ENCODE data around the gene NRG3.
"Not testable (repeated sequence)": the region's sequence is repeated elsewhere in the genome, so short reads cannot be mapped to it uniquely, and the experiment has no call there.

NRG3 gene

GRCh38 chr10:82267014-82267413 is 392.0 kb downstream of the NRG3 start:
- DNase-seq (ENCODE audit: extremely low read depth in 1 of 2, low read depth in 1 of 2) = no peak

- no peak for DNase-seq (ENCODE audit: extremely low read depth in 1 of 2, low read depth in 1 of 2)
Measured at GRCh38 chr10:82267465-82267864, 392.5 kb downstream of the NRG3 start.

GRCh38 chr10:82267960-82268359 is 393.0 kb downstream of the NRG3 start:
- no peak for DNase-seq (ENCODE audit: extremely low read depth in 1 of 2, low read depth in 1 of 2)

- no peak for DNase-seq (ENCODE audit: extremely low read depth in 1 of 2, low read depth in 1 of 2)
Measured at GRCh38 chr10:82277591-82277990, 402.6 kb downstream of the NRG3 start.

DNA sequence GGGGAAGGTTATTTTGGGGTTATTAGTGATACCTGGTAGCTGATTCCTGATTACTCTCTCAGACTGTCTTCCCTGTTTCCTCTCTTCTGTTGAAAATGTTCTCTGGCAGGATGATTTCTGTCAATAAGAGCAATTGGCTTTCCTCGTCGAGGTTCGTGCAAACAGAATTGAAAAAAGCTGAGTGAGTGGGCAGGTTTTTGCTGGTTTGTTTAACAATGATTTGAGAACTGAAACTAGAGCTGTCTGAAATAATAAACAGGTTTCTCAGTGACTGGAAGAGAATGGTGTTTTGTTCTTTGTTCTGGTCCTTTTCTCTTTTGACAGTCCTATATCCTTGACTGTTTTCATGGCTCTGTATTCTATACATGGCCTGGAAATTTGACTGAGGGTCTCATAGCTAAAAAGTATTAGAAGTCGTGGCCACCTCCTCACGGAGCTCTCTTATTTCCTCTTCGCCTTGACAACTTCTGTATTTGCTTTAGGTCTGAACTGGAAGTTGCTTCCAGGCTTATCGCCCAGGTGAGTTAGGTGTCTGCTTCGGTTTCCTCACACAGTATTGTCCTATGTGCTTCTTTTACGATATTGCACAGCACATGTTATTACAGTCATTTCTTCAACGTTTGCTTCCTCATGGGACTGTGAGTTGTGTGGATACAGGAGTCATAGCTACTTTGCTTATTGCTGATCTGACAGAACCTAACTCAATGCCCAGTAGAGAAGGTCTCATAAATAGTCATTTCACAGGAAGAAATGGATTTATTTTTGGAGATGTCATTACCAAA is 403.6 kb downstream of the NRG3 start:
- DNase-seq (ENCODE audit: extremely low read depth in 1 of 2, low read depth in 1 of 2) = no peak

DNA sequence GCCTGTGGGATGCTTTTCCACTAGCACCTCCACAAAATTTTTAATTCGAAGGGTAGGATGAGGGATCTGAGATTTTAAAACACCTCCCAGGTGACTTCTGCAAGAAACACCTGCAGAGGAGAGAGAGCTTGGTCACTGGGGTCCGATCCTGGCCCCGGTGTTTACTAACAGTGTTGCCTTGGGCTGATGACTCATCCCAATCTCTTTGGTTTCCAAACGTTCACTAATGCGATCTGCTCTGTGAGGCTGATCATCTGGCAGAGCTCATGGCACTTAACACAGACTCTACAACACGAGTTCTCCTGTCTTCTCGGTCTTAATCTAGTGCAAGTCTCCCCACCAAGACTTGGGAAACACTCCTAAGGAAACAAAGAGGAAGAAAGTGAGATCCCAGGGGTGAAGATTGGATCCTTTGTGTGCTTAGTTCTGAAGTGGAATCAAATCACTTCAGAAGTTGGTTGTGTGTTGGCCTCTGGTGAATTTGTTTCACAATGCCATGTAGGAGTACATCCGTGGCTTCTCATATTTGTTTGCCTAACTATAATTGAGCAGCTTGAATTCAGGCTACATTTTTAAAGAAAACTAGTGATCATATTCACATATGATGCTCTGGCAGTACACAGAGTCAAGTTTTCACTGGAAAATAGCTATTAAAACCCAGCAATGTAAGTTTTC is 407.9 kb downstream of the NRG3 start:
- DNase-seq (ENCODE audit: extremely low read depth in 1 of 2, low read depth in 1 of 2) = no peak

- no peak for DNase-seq (ENCODE audit: extremely low read depth in 1 of 2, low read depth in 1 of 2)
Measured at GRCh38 chr10:82284180-82284579, 409.2 kb downstream of the NRG3 start.

DNA sequence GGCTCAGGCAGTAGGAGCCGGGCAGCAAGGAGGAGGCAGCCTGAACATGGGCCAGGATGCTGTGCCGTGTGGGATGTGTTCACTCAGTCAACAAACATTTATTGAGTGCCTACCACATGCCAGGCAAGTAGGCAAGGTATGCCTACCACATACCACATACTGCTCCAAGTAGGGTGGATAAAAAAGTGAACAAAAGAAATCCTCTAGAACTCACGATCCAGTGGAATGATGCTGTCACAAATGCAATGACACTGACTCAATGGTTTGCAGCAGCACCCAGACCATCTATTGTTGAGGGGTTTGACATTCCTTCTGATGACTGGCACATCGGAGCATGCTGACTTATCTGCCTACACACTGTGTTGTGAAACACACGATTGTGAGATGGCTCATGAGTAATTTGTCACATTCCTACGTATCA is 413.5 kb downstream of the NRG3 start:
- DNase-seq (ENCODE audit: extremely low read depth in 1 of 2, low read depth in 1 of 2) = no peak

GRCh38 chr10:82289945-82290344 is 415.0 kb downstream of the NRG3 start:
- DNase-seq (ENCODE audit: extremely low read depth in 1 of 2, low read depth in 1 of 2) = no peak

DNA sequence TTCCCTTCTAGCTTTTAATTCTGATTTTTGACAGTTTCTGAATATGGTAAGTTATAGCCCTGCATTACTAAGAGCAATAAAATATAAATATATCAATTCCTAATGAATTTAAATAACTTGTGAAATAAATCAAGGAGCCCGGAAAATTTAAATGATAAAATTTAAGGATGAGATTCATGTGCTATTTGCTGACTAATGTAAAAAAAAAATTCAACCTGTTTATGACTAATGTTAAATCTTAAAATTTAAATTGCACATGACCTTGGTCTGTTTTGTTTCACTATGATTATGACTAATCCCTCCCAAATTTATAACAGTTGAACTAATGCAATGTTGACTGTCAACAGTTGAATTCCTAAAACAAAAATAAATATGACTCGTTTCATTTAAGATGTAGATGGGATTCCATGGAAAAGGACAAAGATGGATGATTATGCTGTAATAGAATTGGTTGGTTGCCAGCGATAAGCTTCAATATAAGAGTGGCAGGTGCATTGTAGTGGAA is 419.9 kb downstream of the NRG3 start:
- DNase-seq (ENCODE audit: extremely low read depth in 1 of 2, low read depth in 1 of 2) = no peak

DNA sequence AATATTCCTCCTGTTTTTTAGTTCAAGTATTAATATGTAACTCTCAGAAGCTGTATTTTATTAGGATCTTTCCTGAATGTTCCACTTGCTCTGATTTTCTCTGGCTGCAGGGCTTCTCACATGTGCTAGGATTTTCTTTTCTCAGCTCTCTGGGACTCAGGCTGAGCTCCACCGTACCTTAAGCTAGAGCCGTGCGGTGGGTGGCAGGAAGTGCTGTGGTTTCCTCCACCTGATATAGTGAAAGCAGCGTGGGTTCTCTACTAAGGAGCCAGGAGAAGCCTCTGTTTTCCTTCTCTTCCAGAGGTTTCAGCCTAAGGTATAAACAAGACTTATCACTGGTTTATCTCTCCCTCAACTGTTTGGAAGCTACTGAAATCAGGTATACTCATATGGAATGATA is 433.6 kb downstream of the NRG3 start:
- no peak for DNase-seq (ENCODE audit: extremely low read depth in 1 of 2, low read depth in 1 of 2)

DNA sequence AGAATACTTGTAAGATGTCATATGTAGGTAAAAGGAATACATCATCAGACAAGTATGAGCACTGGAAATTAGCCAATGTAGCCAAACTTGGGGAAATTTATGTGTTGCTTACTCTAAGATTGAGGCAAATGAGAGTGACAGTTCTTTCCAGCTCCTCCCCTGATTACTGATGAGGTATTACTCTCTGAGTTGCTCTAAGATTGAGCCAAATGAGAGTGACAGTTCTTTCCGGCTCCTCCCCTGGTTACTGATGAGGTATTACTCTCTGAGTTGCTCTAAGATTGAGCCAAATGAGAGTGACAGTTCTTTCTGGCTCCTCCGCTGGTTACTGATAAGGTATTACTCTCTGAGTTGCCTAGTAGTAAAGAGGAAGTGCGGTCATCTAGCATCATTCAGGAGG is 435.8 kb downstream of the NRG3 start:
- no peak for DNase-seq (ENCODE audit: extremely low read depth in 1 of 2, low read depth in 1 of 2)

GRCh38 chr10:82313401-82313800 is 438.4 kb downstream of the NRG3 start:
- no peak for DNase-seq (ENCODE audit: extremely low read depth in 1 of 2, low read depth in 1 of 2)

DNA sequence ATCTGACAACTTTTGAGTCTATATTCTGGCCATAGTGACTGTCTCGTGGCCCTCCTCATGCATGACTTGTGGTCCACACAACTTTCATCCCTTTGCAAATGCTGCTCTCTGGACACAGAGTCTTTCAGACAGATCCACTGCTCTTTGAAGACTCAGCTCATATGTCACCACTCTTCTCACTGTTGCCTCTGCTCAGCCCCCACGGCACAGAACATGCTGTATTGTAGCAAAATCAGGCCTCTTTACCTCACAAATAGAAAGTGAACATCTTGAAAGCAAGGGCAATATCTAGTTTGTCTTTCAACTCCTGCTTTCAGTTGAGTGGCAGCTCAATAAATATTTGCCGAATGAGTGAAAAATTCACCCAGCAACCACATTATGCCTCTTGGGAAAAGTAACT is 443.5 kb downstream of the NRG3 start:
- no peak for DNase-seq (ENCODE audit: extremely low read depth in 1 of 2, low read depth in 1 of 2)

- DNase-seq (ENCODE audit: extremely low read depth in 1 of 2, low read depth in 1 of 2) = no peak
Measured at GRCh38 chr10:82319074-82319473, 444.1 kb downstream of the NRG3 start.

DNA sequence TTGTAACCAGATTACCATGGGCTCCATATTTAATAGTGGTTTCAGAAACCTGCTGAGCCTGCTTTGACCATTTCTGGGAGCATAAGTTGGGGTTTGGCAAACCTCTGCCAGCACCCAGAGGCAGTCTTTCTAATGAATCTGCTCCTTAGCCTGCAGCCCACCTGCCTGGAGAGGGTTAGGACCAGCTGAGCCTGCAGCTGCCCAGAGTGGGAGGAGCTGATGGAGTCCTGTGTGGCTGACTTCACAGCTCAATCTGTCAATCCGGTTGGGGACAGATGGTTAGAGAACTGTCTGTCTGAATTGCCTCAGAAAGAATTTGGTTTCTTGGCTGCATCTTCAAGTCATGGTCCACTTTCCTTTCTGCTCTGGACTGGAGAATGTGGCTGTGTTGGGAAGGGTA is 444.6 kb downstream of the NRG3 start:
- DNase-seq (ENCODE audit: extremely low read depth in 1 of 2, low read depth in 1 of 2) = no peak

DNA sequence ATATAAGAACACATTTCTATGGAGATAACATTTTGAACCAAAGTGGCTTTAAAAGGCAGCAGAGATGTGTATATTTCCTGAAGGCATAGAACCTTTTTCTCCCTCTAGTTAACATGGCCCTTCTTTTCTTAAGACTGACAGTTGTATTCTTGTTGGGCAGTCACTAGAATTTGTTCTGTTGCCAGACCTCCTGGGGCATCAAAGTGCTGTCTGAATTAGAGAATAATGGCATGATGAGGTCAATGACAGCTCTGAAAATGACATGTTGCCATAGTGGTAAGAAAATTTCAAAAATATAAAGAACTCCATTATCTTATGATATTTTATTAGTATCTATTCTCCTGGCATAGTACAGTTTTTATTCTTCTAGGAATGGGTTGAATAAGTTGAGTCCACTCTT is 446.7 kb downstream of the NRG3 start:
- DNase-seq (ENCODE audit: extremely low read depth in 1 of 2, low read depth in 1 of 2) = no peak

DNA sequence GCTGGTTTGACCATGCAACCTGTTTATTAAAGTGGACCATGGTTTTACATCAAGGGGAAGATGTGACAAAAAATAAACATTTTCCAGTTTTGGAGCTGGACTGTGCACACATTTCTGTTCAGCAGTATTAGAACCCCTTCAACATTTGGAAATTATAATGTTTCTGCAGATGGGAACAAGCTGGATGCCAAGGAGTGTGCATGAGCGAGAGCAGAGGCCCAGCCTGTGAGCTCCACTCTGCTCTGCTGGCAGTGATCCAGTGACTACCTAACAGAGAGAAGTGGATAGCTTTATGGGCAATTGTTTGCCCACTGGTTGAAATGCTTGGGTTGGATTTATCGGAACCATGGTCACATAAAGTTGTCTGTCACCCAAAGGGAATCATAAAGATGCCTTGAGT is 456.7 kb downstream of the NRG3 start:
- DNase-seq (ENCODE audit: extremely low read depth in 1 of 2, low read depth in 1 of 2) = no peak

DNA sequence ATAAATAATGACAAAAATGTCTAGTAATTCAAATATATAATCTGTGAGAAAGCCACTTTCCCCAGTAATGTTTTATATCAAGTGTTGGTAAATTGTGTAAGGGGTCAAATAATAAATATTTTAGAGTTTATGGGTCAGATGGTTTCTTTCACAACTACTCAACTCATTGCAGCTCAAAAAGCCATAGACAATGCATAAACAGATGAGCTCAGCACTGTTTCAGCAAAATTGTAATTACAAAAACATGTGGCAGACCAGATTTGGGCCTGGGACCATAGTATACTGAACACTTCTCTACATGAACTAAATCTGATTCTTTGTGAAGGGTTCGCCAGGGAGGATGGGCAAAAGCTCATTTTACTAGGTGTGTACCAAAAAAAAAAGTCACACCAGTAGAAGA is 460.8 kb downstream of the NRG3 start:
- DNase-seq (ENCODE audit: extremely low read depth in 1 of 2, low read depth in 1 of 2) = no peak

- DNase-seq (ENCODE audit: extremely low read depth in 1 of 2, low read depth in 1 of 2) = no peak
Measured at GRCh38 chr10:82340166-82340565, 465.2 kb downstream of the NRG3 start.

GRCh38 chr10:82349590-82349989 is 474.6 kb downstream of the NRG3 start:
- not testable (repeated sequence) for DNase-seq (ENCODE audit: extremely low read depth in 1 of 2, low read depth in 1 of 2)

DNA sequence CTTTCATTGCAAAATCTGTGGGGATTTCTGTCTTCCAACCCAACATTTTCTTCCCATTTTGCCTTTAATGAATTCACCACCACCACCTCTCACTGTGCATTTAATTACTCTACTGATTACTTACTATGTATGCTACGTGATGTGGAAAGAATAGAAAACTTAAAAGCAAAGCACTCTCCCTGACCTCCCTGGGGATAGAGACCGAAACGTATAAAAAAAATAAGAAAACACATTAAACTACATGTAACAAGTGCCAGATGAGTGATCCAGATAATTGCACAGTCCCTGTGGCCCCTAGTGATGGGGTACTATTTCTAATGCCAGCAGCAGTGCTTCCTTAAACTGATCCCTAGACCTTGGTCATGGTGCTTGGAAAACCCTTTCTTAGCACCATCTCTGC is 478.4 kb downstream of the NRG3 start:
- DNase-seq (ENCODE audit: extremely low read depth in 1 of 2, low read depth in 1 of 2) = no peak
